Fibroblast of villous mesenchyme (primary cell): ENCODE data around the gene EIPR1. TPM values are rescaled to one million over a fixed set of nuclear protein-coding genes. Genes with fewer than 3 reads are reported as not detected.

Experiments used
- DNase-seq: peaks from one replicate; pipeline ENCODE4 v3.0.0-alpha.2; 2010; ENCODE audit warnings: low read depth
- H3K4me3 ChIP-seq: 2 replicates; pipeline ENCODE4 v1.5.1; 2011; ENCODE audit warnings: low read depth, mild to moderate bottlenecking, low read length
- total RNA-seq: library from RNA; depleted of rRNA; stranded (reverse); fragments of >200 nt; gene quantifications from 2 replicates; pipeline ENCODE4 v1.2.3, GENCODE V29; 2012
- TF ChIP-seq, protein P1 (sequence below): IDR thresholded peaks from 2 replicates; pipeline ENCODE4 v1.5.1; 2012; ENCODE audit warnings: low read depth, mild to moderate bottlenecking, low read length; ENCODE audit not compliant: insufficient read depth

Gene EIPR1
- total RNA-seq, 1 donor, result 32.4 TPM

DNA sequence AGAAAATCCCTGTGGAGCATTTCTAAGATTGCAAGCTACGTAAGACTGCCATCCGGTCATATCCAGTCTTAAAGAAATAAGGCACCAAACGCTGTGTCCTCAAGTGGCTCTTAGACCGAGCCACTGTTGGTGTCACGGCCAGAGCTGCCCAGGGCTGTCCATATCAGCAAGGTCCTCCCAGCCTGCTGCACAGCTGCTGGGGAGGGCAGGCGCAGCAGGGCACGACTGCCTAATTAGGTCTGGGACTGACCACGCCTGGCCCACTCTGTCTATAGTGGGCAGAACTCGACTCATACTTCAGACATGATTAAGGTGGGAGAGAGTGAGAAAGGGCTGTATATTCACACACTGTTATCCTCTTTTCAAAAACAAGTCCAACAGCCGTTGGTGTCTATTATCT, 39.3 kb downstream of the EIPR1 start:
- H3K4me3 ChIP-seq, result no peak overlapping the region
- DNase-seq, result no peak
- TF ChIP-seq, protein P1, sequence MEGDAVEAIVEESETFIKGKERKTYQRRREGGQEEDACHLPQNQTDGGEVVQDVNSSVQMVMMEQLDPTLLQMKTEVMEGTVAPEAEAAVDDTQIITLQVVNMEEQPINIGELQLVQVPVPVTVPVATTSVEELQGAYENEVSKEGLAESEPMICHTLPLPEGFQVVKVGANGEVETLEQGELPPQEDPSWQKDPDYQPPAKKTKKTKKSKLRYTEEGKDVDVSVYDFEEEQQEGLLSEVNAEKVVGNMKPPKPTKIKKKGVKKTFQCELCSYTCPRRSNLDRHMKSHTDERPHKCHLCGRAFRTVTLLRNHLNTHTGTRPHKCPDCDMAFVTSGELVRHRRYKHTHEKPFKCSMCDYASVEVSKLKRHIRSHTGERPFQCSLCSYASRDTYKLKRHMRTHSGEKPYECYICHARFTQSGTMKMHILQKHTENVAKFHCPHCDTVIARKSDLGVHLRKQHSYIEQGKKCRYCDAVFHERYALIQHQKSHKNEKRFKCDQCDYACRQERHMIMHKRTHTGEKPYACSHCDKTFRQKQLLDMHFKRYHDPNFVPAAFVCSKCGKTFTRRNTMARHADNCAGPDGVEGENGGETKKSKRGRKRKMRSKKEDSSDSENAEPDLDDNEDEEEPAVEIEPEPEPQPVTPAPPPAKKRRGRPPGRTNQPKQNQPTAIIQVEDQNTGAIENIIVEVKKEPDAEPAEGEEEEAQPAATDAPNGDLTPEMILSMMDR, result no peak

GRCh38 chr2:3336844-3337243, 40.8 kb downstream of the EIPR1 start:
- no peak for DNase-seq
- no peak overlapping the region for H3K4me3 ChIP-seq
- TF ChIP-seq, protein P1, result no peak

GRCh38 chr2:3334392-3335345, 42.9 kb downstream of the EIPR1 start:
- TF ChIP-seq, protein P1, result no peak
- no peak overlapping the region for H3K4me3 ChIP-seq
- DNase-seq, result peak; percentile 4

GRCh38 chr2:3332133-3332532, 45.5 kb downstream of the EIPR1 start:
- TF ChIP-seq, protein P1, result no peak
- DNase-seq, result no peak
- no peak overlapping the region for H3K4me3 ChIP-seq

DNA sequence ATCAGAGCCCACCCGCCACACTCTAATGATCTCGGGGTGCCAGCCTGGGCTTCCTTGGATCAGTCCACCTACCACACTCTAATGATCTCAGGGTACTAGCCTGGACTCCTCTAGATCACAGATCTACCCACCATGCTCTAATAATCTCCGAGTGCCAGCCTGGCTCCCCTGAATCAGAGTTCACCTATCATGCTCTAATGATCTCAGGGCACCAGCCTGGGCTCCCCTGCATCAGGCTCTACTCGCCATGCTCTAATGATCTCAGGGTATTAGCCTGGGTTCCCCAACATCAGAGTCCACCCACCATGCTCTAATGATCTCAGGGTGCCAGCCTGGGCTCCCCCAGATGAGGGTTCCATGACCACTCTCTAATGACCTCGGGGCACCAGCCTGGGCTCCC, 48.1 kb downstream of the EIPR1 start:
- DNase-seq, result no peak
- TF ChIP-seq, protein P1, result no peak

GRCh38 chr2:3326871-3327270, 50.7 kb downstream of the EIPR1 start:
- no peak for DNase-seq
- TF ChIP-seq, protein P1, result no peak
- no peak overlapping the region for H3K4me3 ChIP-seq

More for the DNA sequence above, 48.1 kb downstream of the EIPR1 start:
- H3K4me3 ChIP-seq, result no peak overlapping the region

GRCh38 chr2:3326182-3326537, 51.5 kb downstream of the EIPR1 start:
- no peak for DNase-seq
- no peak overlapping the region for H3K4me3 ChIP-seq
- TF ChIP-seq, protein P1, result no peak
